Body of pancreas (tissue), 4 donors: ENCODE results near the gene GALNT12. TPM values are rescaled to one million over a fixed set of nuclear protein-coding genes. Genes with fewer than 3 reads are reported as not detected.

Source experiments
- ATAC-seq: fragments of 150-250 bp; one replicate; pipeline ENCODE4 v1.9.1; 2016
- DNase-seq, 4 donors: peaks; one replicate each; pipeline ENCODE4 v3.0.0-alpha.2; 2019
- H3K27ac ChIP-seq, 4 donors: fragments of 200-600 bp; sonication (generic); 1 replicate in 3 of 4; 2 replicates in 1 of 4; pipeline versions ENCODE4 v1.5.1 to v1.6.1; 2016 to 2019; ENCODE audit warnings: mild to moderate bottlenecking in 1 of 4, mixed read lengths in 1 of 4, moderate library complexity in 1 of 4
- H3K27me3 ChIP-seq, 2 donors: fragments of 200-600 bp; sonication (generic); one replicate each; pipeline ENCODE4 v1.6.0; 2016; ENCODE audit warnings: mild to moderate bottlenecking in 1 of 2
- H3K36me3 ChIP-seq, 2 donors: fragments of 200-600 bp; sonication (generic); replicated peaks in 1 of 2; 2 replicates each; pipeline ENCODE4 v1.5.1; 2016; ENCODE audit warnings: low read depth in 2 of 2; ENCODE audit not compliant: insufficient read depth in 1 of 2
- H3K4me1 ChIP-seq: fragments of 200-600 bp; sonication (generic); one replicate; pipeline ENCODE4 v1.6.0; 2016
- H3K4me3 ChIP-seq, 2 donors: fragments of 200-600 bp; sonication (generic); 1 replicate in 1 of 2; 2 replicates in 1 of 2; pipeline ENCODE4 v1.5.1; 2016 to 2019
- H3K9me3 ChIP-seq, 3 donors: fragments of 200-600 bp; sonication (generic); 1 replicate in 2 of 3; 2 replicates in 1 of 3; pipeline ENCODE4 v1.5.1; 2016
- CTCF ChIP-seq, 7 experiments: fragments of 450-650 bp in 4 of 7; fragments of 200-600 bp in 3 of 7; sonication (generic) in 3 of 7; IDR thresholded peaks; one replicate each; pipeline ENCODE4 v1.5.1; 2016 to 2019; ENCODE audit warnings: antibody characterized with exemption in 7 of 7
- POLR2A ChIP-seq, 3 donors: fragments of 450-650 bp; IDR thresholded peaks; one replicate each; pipeline ENCODE4 v1.6.1; 2016; ENCODE audit warnings: antibody characterized with exemption in 3 of 3, mild to moderate bottlenecking in 2 of 3
- WGBS, 2 donors: methylation state at CpG; one replicate each; pipeline ENCODE4 v1.1.5; 2017; 5-methylcytosine and 5-hydroxymethylcytosine counted together
- intact Hi-C: fragments of 100-400 bp; cut with DNase I; formaldehyde crosslinking; loops from one replicate; pipeline ENCODE4 v1.15.1; 2023
- total RNA-seq, 2 donors: library from RNA; depleted of rRNA; stranded (reverse); fragments of >200 nt; gene quantifications; one replicate each; pipeline ENCODE4 v1.1.0, GENCODE V29; 2016

GALNT12 gene
- total RNA-seq, 2 donors from 2014 or later = 13.0 to 53.1 TPM

GRCh38 chr9:98766586-98766985 is 40.9 kb upstream of the GALNT12 start:
- Histone ChIP-seq H3K36me3 (peaks cover 5 to 15% of the 10 kb centered on the region in 2 donors), H3K4me3 (no peak overlapping the region), H3K27ac (no peak overlapping the region), H3K4me1 (no peaks in the 10 kb centered on the region), H3K9me3 (no peaks in the 10 kb centered on the region), H3K27me3 (no peaks in the 10 kb centered on the region)
- intact Hi-C loops = no loop called here
- DNase-seq (no peak), ATAC-seq (no peak)
- 85 to 94% methylated on average over 2 of the region's 2 CpGs for WGBS, 2 donors
- TF ChIP-seq CTCF (IDR thresholded peaks at IDR 0.05) (no peak), POLR2A (IDR thresholded peaks at IDR 0.05) (no peak)

GRCh38 chr9:98767196-98767595 is 40.3 kb upstream of the GALNT12 start:
- peaks cover 10 to 21% of the 10 kb centered on the region in 2 donors for H3K36me3 ChIP-seq
- intact Hi-C loops = no loop called here

GRCh38 chr9:98767915-98768314 is 39.6 kb upstream of the GALNT12 start:
- Histone ChIP-seq H3K4me3 (no peak overlapping the region), H3K27me3 (no peaks in the 10 kb centered on the region), H3K9me3 (no peaks in the 10 kb centered on the region), H3K36me3 (peaks cover 17 to 28% of the 10 kb centered on the region in 2 donors), H3K4me1 (no peaks in the 10 kb centered on the region), H3K27ac (no peak overlapping the region)
- TF ChIP-seq POLR2A (IDR thresholded peaks at IDR 0.05) = no peak
- no peak for TF ChIP-seq CTCF (IDR thresholded peaks at IDR 0.05)
- DNase-seq (no peak), ATAC-seq (no peak)
- intact Hi-C loops = no loop called here
- WGBS, 2 donors = 94 to 100% methylated on average over 3 to 7 of the region's 7 CpGs

More at GRCh38 chr9:98767196-98767595, 40.3 kb upstream of the GALNT12 start:
- Histone ChIP-seq H3K4me1 (no peaks in the 10 kb centered on the region), H3K27ac (no peak overlapping the region), H3K9me3 (no peaks in the 10 kb centered on the region), H3K4me3 (no peak overlapping the region), H3K27me3 (no peaks in the 10 kb centered on the region)
- WGBS, 2 donors = 83 to 100% methylated on average over 2 to 3 of the region's 3 CpGs
- no peak for DNase-seq
- TF ChIP-seq CTCF (IDR thresholded peaks at IDR 0.05) (no peak), POLR2A (IDR thresholded peaks at IDR 0.05) (no peak)
- no peak for ATAC-seq

- H3K36me3 ChIP-seq = peaks cover 18 to 28% of the 10 kb centered on the region in 2 donors
Observed at GRCh38 chr9:98768344-98768743, 39.1 kb upstream of the GALNT12 start.

More at GRCh38 chr9:98768344-98768743, 39.1 kb upstream of the GALNT12 start:
- ATAC-seq (no peak), DNase-seq (no peak)
- Histone ChIP-seq H3K27ac (no peak overlapping the region), H3K4me1 (no peaks in the 10 kb centered on the region), H3K27me3 (no peaks in the 10 kb centered on the region), H3K9me3 (no peaks in the 10 kb centered on the region), H3K4me3 (no peak overlapping the region)
- intact Hi-C loops = no loop called here
- TF ChIP-seq CTCF (IDR thresholded peaks at IDR 0.05) (no peak), POLR2A (IDR thresholded peaks at IDR 0.05) (no peak)
- WGBS, 2 donors = 95 to 98% methylated on average over 6 to 9 of the region's 9 CpGs
